GM18861 (cell line): Measurements from ENCODE around the gene RAD51D.
"Not testable (repeated sequence)": the region's sequence is repeated elsewhere in the genome, so short reads cannot be mapped to it uniquely, and the experiment has no call there.

ENCODE experiments used
- ATAC-seq: cut with Tn5 transposase; IDR thresholded peaks from one replicate; pipeline ENCODE4 v1.9.1; 2021; ENCODE audit not compliant: unreplicated experiment

The RAD51D gene

GRCh38 chr17:35094902-35095301, 24.8 kb downstream of the RAD51D start:
- no peak for ATAC-seq

DNA sequence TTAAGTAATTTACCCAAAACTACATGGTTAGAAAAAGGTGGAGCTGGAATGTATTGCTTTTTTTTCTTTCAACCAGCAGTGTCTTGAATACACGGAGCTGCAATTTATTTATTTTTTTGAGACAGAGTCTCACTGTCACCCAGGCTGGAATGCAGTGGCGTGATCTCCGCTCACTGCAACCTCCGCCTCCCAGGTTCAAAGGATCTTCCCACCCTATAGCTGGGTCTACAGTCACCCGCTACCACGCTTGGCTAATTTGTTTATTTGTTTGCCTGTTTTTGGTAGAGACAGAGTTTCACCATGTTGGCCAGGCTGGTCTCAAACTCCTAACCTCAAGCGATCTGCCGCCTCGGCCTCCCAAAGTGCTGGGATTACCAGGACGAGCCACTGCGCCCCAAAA, 29.0 kb downstream of the RAD51D start:
- not testable (repeated sequence) for ATAC-seq

- ATAC-seq, result peak; percentile 9
These were observed 29.9 kb downstream of the RAD51D start for GRCh38 chr17:35089586-35090296.

GRCh38 chr17:35088881-35089585, 30.6 kb downstream of the RAD51D start:
- ATAC-seq, result peak; percentile 53

GRCh38 chr17:35088356-35088880, 31.2 kb downstream of the RAD51D start:
- peak; percentile 14 for ATAC-seq

- ATAC-seq, result peak; percentile 7
These were observed 31.8 kb downstream of the RAD51D start for GRCh38 chr17:35087731-35088355.

GRCh38 chr17:35086931-35087573, 32.6 kb downstream of the RAD51D start:
- ATAC-seq, result no peak

DNA sequence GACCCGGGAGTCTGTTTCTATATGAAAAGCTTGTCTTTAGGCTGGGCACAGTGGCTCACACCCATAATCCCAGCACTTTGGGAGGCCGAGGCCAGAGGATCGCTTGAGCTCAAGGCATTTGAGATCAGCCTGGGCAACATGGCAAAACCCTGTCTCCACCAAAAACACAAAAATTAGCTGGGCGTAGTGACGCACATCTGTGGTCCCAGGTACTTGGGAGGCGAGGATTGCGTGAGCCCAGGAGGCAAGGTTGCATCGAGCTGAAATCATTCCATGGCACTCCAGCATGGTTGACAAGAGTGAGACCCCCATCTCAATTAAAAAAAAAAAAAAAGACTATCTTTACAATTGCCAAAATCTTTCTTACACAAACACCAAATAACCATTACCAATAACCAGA, 33.5 kb downstream of the RAD51D start:
- no peak for ATAC-seq

- ATAC-seq, result no peak
These were observed 34.7 kb downstream of the RAD51D start for GRCh38 chr17:35084987-35085386.

DNA sequence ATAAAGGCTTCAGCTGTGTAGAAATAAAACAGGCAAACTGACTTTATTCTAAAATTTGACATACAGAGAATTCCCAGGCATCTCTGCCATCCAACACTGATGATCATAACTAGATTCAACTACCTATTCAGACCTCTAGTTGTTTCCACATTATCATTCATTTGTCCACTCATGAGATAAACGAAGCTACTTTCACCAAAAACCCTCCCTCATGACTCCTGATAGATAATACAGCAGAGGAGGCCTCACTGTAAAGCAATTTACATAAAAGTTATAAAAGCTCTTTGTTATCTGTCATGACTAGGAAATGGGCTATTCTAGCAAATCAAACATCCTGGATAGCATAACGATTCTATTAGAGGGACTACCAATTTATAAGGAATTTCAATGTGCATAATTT, 36.6 kb downstream of the RAD51D start:
- ATAC-seq, result no peak

DNA sequence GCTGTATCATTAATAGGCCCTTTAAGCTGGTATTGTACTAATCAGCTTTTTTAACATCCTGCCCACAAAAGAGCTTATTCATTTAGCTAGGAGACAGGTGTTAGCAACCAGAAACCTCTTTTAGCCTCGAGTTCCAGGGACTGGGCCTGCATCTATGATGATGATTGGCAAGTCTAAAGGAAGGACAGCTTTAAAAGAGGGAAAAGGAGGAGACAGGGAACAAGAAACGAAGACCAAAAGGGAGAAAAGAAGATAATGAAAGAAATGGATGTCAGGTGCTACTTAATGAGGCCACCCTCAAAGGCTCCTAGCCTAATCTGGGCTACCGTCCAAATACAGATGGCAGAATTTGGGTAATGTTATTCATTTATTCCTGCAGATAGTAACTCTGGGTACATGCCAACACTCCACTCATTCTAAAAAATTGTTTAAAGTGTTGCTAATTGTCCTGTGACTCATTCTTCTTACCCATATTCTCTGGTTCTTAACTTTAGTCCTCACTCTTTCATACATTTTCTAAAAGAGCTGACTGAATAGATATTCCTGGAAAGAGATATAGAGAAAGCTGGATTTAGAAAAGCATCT, 37.5 kb downstream of the RAD51D start:
- no peak for ATAC-seq

GRCh38 chr17:35081638-35082037, 38.0 kb downstream of the RAD51D start:
- ATAC-seq, result no peak

- peak; percentile 58 for ATAC-seq
These were observed 39.1 kb downstream of the RAD51D start for GRCh38 chr17:35080536-35080935.

DNA sequence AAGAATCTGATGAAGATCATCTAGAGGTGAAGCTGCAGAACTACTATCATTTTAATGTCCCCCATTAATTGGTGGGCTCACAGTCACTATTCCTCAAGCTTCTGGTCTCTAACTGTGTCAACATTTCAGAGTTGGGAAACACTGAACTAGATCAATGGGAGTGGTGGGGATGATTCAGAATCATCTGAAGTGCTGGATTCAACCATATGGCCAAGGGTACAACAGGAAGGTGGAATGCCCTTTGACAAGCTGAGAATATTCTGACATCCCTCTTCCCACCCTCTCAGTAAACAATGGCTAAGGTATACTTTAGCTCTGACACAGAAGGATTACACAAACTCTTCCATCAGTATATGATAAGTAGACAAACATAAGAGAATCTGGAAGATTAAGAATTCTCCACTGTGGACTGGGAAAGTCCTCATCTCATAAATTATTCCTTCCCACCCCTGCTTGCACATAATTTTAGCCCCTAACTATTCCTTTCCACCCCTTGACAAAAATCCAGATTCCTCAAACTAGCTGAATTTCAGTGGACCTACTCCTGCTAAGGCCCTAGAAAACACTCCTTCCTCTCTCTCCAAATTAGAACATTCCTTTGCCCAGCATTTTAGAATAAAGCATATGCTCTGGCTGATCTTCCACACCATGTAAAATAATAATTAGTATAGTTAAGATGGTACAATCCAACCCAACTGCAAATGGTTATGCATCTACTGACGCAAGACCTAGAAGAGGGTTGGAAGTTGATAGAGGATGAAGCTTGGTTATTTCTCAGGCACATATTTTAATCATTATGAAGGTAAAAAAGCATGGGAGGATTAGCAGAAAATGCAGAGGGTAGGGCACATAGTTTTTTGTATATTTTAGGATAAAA, 39.9 kb downstream of the RAD51D start:
- ATAC-seq, result no peak

GRCh38 chr17:35076874-35077273, 42.8 kb downstream of the RAD51D start:
- ATAC-seq, result no peak

DNA sequence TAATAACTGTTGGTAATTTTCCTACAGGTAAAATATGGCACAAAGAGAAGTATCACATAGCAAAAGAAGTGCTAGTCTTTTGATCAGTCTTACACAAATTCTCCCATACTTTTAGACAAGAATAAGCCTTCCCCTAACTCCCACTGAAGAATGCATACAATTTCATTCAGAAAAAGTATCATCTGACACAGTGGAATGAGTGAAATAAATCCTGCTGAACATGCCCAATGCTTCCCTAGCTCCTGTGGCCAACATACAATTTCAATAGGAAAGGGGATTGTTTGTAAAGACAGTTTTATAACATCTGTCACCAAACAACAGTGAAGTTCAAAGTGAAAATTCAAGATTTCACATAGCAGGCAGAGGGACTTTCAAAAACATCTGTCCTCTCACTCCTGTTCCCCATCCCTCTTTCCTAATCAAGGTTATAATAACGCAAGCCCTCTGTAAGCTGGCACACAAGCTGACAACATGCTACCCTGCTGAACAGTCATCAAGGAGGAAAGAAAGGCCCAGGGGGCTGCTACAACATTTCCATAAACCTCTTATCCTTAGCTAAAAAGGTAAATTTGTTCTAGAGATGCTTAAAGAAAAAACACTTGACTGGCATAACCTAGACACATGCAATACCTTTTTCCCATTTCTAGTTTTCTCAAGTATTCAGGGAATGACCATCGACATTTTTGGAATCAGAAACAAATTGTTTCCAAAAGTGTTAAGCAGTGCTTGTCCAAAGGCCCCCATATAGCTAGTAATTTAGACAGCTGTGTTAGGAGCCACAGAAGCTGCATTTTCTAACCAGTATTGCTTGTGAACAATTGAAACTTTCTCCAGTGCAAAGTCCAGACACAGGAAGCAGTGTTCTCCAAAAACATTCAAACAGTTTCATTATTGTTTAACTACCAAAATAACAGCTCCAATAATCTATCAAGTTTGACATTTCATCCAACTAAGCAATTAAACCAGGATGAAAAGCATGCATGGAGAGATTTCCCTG, 44.7 kb downstream of the RAD51D start:
- ATAC-seq, result no peak

DNA sequence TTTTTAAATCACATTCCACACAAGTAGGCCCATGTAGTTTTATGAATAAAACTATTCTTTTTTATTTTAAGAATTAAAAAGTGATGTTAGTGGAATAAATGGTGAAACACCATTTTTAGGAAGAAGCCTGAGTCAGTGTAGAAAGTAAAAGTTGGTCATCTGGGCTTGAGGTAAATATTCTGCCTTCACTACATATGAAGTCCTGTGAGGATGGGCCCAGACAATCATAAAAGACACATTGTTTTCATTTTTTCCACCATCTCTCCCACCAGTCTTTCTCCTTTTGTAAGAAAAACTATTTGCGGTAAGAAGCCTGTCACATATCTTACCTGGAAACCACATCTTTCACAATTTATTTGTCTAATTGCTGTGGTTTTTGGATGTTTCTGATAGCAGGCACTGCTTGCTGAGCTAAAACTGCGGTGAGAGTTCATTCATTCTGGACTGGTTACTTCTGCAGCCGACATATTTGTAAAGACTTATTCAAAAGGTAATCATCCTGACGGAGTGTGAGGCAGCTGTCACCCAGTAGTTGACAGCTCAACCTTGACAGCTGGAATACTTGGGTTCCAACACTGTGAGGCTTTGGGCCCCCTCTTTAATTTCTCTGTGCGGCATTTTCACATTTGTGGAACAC, 45.6 kb downstream of the RAD51D start:
- no peak for ATAC-seq

GRCh38 chr17:35073183-35073790, 46.4 kb downstream of the RAD51D start:
- no peak for ATAC-seq
